NCI-H2227 treated with DMSO at 0.1 percent for 48 hours (cell line): ENCODE results near the gene NBAS.
A peak's percentile ranks its signal among the peaks of the same experiment; 100 is the strongest.

Experiments
- DNase-seq: peaks from one replicate; lab custom pipeline; 2025; lab: John Stamatoyannopoulos, UW

Gene NBAS

DNA sequence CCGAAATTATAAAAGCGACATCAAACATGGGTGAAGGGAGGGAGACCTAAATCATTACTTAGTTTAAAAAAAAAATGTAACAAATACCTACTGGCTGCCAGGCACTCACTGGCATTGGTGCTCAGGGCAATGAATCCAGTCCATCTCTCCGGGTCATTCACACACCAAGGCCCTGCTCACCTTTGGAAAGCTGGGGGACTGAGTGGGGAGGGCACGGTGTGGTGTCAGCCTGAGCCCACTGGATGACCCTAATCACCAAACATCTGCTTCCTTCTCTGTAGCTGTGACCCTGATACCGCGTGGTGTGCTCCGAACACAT lies 30.2 kb upstream of the NBAS start:
- no peak for DNase-seq

- peak; percentile 68 for DNase-seq
Measured at GRCh38 chr2:15588329-15588919, 27.3 kb upstream of the NBAS start.

- DNase-seq: no peak
Measured at GRCh38 chr2:15584767-15585469, 23.8 kb upstream of the NBAS start.

GRCh38 chr2:15584316-15584715 lies 23.2 kb upstream of the NBAS start:
- DNase-seq: no peak

GRCh38 chr2:15583826-15584225 lies 22.7 kb upstream of the NBAS start:
- no peak for DNase-seq

DNA sequence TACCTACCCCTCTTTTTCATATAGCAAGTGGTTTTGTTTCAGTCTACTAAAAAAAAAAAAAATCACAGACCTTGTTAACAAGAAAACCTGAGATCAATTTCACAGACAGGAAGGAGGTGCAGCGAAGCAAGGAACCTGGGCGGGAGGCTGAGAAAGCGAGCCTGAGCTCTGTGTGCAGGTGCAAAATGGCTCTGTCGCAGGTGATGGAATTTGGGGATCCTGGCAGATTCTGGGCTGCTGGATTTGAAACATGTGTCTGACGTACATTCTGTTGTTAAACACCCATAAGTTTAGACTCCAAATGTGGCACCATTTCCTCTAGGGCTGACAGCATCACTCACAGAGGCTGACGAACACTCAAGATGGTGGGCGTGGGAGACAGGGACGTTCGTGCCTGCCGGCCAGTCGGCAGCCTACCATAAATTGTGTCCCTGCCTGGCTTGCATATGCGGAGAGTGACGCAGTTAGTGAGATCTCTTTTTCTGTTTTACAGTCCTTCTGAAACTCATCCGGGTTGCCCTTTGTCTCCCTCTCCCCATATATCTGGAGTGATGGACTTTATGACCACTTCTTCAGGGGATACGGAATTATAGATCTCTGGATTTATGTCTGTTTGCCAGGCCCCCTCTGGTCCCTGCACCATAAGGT lies 21.7 kb upstream of the NBAS start:
- no peak for DNase-seq

- DNase-seq: no peak
Measured at GRCh38 chr2:15580451-15580850, 19.3 kb upstream of the NBAS start.

DNA sequence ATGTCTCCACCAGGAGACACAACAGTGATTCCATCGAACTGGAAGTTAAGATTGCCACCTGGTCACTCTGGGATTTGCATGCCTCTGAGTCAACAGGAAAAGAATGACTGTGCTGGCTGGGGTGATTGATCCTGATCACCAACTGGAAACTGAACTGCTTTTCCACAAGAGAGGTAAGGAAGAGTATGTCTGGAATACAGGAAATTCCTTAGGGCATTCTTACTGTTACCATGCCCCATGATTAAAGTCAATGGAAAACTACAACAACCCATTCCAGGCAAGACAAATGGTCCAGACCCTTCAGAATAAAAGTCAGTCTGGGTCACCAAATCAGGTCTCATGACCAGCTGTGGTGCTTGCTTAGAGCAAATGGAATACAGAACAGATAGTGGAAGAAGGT lies 18.5 kb upstream of the NBAS start:
- no peak for DNase-seq

- DNase-seq: peak; percentile 58
Measured at GRCh38 chr2:15577071-15577735, 16.1 kb upstream of the NBAS start.

- no peak for DNase-seq
Measured at GRCh38 chr2:15571729-15572128, 10.6 kb upstream of the NBAS start.

- DNase-seq: no peak
Measured at GRCh38 chr2:15570104-15570503, 9.0 kb upstream of the NBAS start.

- DNase-seq: no peak
Measured at GRCh38 chr2:15568874-15569273, 7.7 kb upstream of the NBAS start.

- no peak for DNase-seq
Measured at GRCh38 chr2:15566912-15567311, 5.8 kb upstream of the NBAS start.

- no peak for DNase-seq
Measured at GRCh38 chr2:15565994-15566671, 5.0 kb upstream of the NBAS start.

GRCh38 chr2:15565392-15565791 lies 4.3 kb upstream of the NBAS start:
- no peak for DNase-seq

DNA sequence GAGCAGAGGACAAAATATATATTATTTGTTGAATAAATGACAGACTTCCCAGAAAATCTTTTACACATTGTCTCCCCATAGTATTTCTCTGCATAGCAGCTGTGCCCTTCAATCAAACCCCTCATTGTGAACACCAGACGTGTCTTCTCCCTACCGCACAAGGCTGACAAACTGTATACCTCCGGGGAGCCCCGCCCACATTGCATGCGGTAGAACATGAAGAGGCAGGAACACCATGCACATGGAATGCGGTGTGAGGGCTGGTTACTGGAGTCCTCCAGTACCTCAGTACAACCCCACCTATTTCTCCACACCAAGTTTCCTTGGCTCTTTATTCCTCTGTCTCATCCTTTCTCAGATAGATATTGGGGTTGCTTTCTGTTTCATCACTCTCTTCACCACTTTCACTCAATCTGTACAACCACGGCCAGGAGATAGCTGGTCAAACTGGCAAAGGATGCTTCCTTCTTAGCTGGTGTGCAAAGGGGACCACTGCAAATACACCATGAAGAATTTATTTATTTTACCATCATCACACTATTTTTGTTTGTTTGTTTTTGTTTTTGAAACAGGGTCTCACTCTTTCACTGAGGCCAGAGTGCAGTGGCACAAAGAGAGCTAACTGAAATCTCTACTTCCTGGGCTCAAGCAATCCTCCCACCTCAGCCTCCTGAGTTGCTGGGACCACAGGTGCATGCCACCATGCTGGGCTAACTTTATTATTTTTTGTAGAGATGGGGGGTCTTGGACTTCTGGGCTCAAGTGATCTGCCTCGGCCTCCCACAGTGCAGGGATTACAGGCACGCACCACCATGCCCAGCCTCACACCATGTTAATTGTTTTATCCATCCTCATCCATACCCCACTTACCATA lies 2.3 kb upstream of the NBAS start:
- DNase-seq: no peak

DNA sequence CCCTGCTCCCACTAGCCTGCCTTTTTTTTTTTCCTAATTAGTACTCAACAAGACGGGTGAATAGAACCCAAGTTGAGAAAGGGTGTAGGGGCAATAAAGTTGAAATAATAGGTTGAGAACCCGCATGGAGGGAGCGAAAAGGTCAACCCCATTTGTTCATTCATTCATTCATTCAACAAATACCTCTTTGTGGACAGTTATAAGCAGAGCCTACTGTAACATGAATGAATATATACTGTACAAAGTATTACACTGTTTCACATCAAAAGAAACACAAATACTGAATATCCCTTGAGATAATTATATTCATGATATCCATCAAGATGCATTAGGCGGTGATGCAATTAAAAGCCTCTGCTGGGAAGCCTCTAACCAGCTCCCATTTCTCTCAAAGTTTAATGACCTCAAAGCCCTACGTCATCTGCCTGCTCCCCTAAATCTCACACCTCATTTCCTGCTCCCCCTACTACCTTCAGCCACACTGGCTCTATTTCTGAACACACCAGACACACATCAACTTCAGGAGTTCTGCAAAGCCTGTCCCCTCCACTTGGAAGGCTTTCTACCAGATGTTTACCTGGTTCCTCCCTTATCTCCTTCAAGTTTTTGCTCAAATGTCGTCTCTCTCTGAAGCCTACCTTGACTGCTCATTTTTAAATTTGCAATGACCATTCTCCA lies 1.4 kb upstream of the NBAS start:
- no peak for DNase-seq

- peak; percentile 78 for DNase-seq
Measured at GRCh38 chr2:15561574-15562344, 625 bp upstream of the NBAS start.

GRCh38 chr2:15560140-15560987 lies 770 bp downstream of the NBAS start:
- peak; percentile 50 for DNase-seq
